ENCODE measurements around the gene TYSND1. TPM values are rescaled to one million over a fixed set of nuclear protein-coding genes. Genes with fewer than 3 reads are reported as not detected.

The TYSND1 gene
- total and polyA plus RNA-seq, 2 of the 13 experiments (the other 11 are each of a cell fraction or from before 2014, with no cell fraction given) = 3.3 to 8.9 TPM

- TF ChIP-seq MTA1 (CRISPR knock-in tag; IDR thresholded peaks at IDR 0.05; ENCODE audit: borderline replicate concordance) (no peak), ZNF263 (CRISPR knock-in tag; IDR thresholded peaks at IDR 0.05) (peak; percentile 45; the same call in 1 of the 2 replicates), NCOR1 (IDR thresholded peaks at IDR 0.05; ENCODE audit: borderline replicate concordance, low read length) (no peak), HNF1B (CRISPR knock-in tag; IDR thresholded peaks at IDR 0.05) (peak; percentile 71), YEATS4 (CRISPR knock-in tag; IDR thresholded peaks at IDR 0.05; ENCODE audit: borderline replicate concordance) (no peak; the same call in 1 of the 2 replicates), SRY (CRISPR knock-in tag; IDR thresholded peaks at IDR 0.05) (no peak; the same call in 1 of the 2 replicates), ARHGAP35 (CRISPR knock-in tag; IDR thresholded peaks at IDR 0.05; ENCODE audit: borderline replicate concordance) (no peak), FOSL1 (CRISPR knock-in tag; IDR thresholded peaks at IDR 0.05; ENCODE audit: borderline replicate concordance) (peak; percentile 53; the same call in 1 of the 2 replicates), IKZF1 (IDR thresholded peaks at IDR 0.05) (no peak), TFAP4 (IDR thresholded peaks at IDR 0.05; ENCODE audit: borderline replicate concordance, low read depth) (peak; percentile 64; the same call in 1 of the 2 replicates), ZNF781 (CRISPR knock-in tag; IDR thresholded peaks at IDR 0.05; ENCODE audit: borderline replicate concordance, not compliant biosample characterization) (no peak), TCF7 (IDR thresholded peaks at IDR 0.05; ENCODE audit: low read depth) (no peak), RFX5 (IDR thresholded peaks at IDR 0.05; ENCODE audit: low read depth, low read length) (peak; percentile 76), ZNF12 (CRISPR knock-in tag; IDR thresholded peaks at IDR 0.05) (0 out of 2 replicates have a peak, but pooled peaks have one; percentile 14), ZSCAN29 (CRISPR knock-in tag; conservative IDR thresholded peaks at IDR 0.05) (no peak; the same call in 1 of the 2 replicates), ZNF646 (CRISPR knock-in tag; IDR thresholded peaks at IDR 0.05) (no peak), JARID2 (CRISPR knock-in tag; IDR thresholded peaks at IDR 0.05; ENCODE audit: insufficient replicate concordance) (no peak), HHEX (CRISPR knock-in tag; IDR thresholded peaks at IDR 0.05) (no peak), ZNF513 (CRISPR knock-in tag; conservative IDR thresholded peaks at IDR 0.05) (no peak), PLRG1 (conservative IDR thresholded peaks at IDR 0.05) (no peak)
Observed at GRCh38 chr10:70146489-70147258, at the start of gene TYSND1 (continued).

All from HepG2 (cell line).